Gastrocnemius medialis (tissue), 4 donors: ENCODE data around the gene CUL1.

Experiments
- POLR2A ChIP-seq, 2 donors: fragments of 450-650 bp; IDR thresholded peaks; one replicate each; pipeline ENCODE4 v1.6.1; 2017; ENCODE audit warnings: antibody characterized with exemption in 2 of 2, mild to moderate bottlenecking in 2 of 2, moderate library complexity in 2 of 2
- TF ChIP-seq, protein P1 (sequence below), 5 experiments: fragments of 450-650 bp in 3 of 5; fragments of 200-600 bp in 2 of 5; sonication (generic) in 2 of 5; IDR thresholded peaks in 4 of 5; conservative IDR thresholded peaks in 1 of 5; 1 replicate in 4 of 5; 2 replicates in 1 of 5; pipeline ENCODE4 v1.5.1; 2016 to 2019; ENCODE audit warnings: antibody characterized with exemption in 5 of 5, mild to moderate bottlenecking in 3 of 5, moderate library complexity in 3 of 5

DNA sequence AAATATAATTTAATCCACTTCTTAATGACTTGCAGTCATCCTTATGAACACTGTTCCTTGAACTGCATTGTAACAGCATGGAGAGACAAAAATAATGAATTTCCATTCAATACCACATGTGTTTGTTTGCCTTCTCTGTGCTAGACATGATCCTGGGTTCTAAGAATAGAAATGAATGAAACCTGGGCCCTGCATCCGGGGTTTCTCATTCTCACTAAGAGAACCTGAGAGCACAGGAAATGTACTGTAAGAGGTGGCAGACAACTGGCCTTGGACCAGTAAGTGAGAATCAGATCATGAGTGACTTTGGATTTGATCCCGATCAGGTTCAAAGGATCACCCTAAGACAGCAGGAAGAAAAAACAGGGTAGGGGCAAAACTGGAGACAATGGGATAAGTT is 37.2 kb upstream of the CUL1 start:
- TF ChIP-seq, protein P1, sequence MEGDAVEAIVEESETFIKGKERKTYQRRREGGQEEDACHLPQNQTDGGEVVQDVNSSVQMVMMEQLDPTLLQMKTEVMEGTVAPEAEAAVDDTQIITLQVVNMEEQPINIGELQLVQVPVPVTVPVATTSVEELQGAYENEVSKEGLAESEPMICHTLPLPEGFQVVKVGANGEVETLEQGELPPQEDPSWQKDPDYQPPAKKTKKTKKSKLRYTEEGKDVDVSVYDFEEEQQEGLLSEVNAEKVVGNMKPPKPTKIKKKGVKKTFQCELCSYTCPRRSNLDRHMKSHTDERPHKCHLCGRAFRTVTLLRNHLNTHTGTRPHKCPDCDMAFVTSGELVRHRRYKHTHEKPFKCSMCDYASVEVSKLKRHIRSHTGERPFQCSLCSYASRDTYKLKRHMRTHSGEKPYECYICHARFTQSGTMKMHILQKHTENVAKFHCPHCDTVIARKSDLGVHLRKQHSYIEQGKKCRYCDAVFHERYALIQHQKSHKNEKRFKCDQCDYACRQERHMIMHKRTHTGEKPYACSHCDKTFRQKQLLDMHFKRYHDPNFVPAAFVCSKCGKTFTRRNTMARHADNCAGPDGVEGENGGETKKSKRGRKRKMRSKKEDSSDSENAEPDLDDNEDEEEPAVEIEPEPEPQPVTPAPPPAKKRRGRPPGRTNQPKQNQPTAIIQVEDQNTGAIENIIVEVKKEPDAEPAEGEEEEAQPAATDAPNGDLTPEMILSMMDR (IDR thresholded peaks at IDR 0.05 in 4 of 5, conservative IDR thresholded peaks at IDR 0.05 in 1 of 5), result no peak
- no peak for TF ChIP-seq POLR2A (IDR thresholded peaks at IDR 0.05)
